ENCODE data around the gene POLG.

Gene POLG

DNA sequence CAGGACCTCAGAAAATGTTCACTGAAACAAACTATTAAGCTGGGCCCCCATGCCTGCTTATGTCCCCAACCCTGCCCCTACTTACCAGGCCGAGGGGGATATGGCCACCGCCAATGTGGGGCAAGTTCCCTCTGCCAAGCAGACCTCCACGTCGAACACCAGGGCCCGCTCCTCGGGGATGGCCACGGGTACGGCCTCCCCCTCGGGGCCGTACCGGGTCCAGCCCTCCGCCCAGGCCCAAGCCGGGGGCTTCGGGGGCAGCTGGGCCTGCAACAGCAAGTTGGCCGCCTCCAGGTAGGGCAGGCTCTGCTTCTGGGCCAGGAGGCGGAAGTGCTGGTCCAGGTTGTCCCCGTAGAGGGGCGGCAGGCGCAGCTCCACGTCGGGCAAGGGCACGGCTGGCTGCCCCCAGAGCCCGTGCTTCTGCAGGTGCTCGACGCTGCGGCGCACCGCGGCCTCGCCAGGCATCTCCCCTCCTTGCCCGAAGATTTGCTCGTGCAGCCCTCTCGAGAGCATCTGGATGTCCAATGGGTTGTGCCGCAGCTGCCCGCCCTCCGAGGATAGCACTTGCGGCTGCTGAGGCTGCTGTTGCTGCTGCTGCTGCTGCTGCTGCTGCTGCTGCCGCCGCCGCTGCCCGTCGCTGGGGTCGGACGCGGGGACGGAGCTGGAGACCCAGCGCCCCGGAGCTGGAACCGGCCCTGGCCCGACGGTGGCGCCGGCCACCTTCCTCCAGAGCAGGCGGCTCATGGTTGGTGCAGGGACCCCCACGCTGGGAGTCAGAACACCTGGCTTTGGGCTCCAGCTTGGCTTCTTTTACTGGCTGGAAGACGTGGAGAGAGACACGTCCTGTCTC is 1.4 kb downstream of the POLG start:
- DNase-seq (ENCODE audit: extremely low spot score), result no peak
- ChIA-PET POLR2A (interaction anchor here (0.6 kb wide), 2 partner anchors 133 to 666 kb away, joined by 4 to 8 read pairs; no protein-coding TSS in a partner anchor), CTCF (interaction anchor here (0.7 to 7.7 kb wide), 9 partner anchors 10 to 127 kb away, joined by 3 to 71 read pairs (median 4); no protein-coding TSS in a partner anchor)
- TF ChIP-seq, protein P1, sequence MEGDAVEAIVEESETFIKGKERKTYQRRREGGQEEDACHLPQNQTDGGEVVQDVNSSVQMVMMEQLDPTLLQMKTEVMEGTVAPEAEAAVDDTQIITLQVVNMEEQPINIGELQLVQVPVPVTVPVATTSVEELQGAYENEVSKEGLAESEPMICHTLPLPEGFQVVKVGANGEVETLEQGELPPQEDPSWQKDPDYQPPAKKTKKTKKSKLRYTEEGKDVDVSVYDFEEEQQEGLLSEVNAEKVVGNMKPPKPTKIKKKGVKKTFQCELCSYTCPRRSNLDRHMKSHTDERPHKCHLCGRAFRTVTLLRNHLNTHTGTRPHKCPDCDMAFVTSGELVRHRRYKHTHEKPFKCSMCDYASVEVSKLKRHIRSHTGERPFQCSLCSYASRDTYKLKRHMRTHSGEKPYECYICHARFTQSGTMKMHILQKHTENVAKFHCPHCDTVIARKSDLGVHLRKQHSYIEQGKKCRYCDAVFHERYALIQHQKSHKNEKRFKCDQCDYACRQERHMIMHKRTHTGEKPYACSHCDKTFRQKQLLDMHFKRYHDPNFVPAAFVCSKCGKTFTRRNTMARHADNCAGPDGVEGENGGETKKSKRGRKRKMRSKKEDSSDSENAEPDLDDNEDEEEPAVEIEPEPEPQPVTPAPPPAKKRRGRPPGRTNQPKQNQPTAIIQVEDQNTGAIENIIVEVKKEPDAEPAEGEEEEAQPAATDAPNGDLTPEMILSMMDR (IDR thresholded peaks at IDR 0.05; ENCODE audit: control extremely low read depth, extremely low read depth, low read depth, missing control alignments), result no peak

DNA sequence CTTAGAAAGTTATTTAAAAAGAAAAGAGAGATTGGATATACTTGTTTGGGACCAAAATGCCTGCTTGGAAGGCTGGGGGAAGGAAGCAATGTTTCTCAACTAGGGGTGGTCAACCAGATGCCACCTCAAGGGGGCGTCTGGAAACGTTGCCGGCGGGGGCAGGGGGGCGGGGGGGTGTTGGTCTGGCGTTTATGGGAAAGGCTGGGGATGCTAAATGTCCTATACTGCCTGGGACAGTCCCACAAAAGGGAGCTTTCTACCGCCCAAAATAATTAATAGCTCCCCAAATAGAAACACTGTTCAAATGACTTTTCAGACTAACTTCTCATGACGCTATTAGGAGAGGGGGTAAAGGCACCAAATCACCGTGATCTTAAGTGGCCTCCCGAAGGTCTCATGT is 2.2 kb downstream of the POLG start:
- ChIA-PET POLR2A (interaction anchor here (0.6 kb wide), 1 partner anchor 132 kb away, joined by 4 read pairs; no protein-coding TSS in a partner anchor), CTCF (interaction anchor here (0.7 to 2.6 kb wide), 7 partner anchors 9 to 126 kb away, joined by 3 to 7 read pairs (median 4); no protein-coding TSS in a partner anchor)
- TF ChIP-seq, protein P1 (IDR thresholded peaks at IDR 0.05; ENCODE audit: control extremely low read depth, extremely low read depth, low read depth, missing control alignments), result no peak
- no peak for DNase-seq (ENCODE audit: extremely low spot score)

DNA sequence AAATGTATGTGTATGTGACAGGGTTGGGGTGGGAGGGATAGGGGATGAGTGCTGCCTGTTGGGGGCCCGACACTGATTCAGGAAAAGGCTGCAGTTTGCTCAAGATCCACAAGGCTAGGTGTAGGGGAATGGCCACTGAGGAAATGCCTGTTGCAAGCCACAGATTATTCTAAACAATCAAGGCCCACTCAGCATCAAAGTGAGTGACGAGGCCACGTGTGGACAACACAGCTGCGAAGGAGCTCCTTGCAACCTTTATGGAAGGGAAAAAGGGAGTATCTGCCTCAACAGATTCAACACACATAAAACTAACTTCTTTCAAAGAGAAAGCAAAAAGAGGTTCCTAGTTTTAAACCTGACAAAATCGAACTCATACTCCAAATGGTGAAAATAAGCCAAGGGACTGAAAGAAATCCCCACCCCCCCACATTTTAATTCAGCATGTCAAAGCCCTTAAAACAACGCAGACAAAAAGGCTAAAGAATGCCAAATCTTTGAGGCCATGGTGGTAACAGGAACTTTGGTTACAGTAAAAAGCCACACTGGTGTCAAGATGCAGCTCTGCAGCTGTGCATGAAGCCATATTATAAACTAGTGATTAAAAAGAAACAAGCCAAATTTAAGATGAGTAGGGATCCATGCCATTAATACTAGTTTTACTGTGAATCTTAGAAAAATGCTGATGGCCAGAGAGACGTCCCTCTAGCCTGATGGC is 3.6 kb downstream of the POLG start:
- no peak for DNase-seq (ENCODE audit: extremely low spot score)
- TF ChIP-seq, protein P1 (IDR thresholded peaks at IDR 0.05; ENCODE audit: control extremely low read depth, extremely low read depth, low read depth, missing control alignments), result no peak
- ChIA-PET CTCF (interaction anchor here (0.8 to 4.2 kb wide), 4 partner anchors 27 to 271 kb away, joined by 4 to 22 read pairs (median 6); no protein-coding TSS in a partner anchor), POLR2A (interaction anchor here (0.7 kb wide), 1 partner anchor 668 kb away, joined by 3 read pairs; no protein-coding TSS in a partner anchor)

DNA sequence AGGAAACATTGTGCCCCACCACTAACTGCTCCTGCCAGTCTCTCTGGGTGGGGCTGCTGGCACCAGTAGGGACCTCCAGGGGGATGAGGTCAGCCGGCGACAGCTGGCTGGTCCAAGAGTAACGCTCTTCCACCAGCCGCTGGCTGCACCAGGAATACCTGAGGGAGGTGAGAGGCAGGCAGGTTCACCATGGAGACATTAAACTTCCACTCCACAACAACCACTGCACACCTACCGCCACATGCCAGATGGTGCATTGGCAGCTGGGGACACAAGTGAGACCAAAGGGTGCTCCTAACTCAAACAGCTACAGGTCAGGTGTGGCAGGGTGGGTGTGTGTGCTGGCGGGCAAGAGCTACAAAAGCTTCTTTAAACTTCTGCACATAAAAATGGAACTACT is 4.5 kb downstream of the POLG start:
- ChIA-PET POLR2A (no interaction called here), CTCF (interaction anchor here (1.1 to 4.2 kb wide), 6 partner anchors 8 to 123 kb away, joined by 3 to 22 read pairs (median 4); no protein-coding TSS in a partner anchor)
- DNase-seq (ENCODE audit: extremely low spot score), result no peak
- TF ChIP-seq, protein P1 (IDR thresholded peaks at IDR 0.05; ENCODE audit: control extremely low read depth, extremely low read depth, low read depth, missing control alignments), result no peak

DNA sequence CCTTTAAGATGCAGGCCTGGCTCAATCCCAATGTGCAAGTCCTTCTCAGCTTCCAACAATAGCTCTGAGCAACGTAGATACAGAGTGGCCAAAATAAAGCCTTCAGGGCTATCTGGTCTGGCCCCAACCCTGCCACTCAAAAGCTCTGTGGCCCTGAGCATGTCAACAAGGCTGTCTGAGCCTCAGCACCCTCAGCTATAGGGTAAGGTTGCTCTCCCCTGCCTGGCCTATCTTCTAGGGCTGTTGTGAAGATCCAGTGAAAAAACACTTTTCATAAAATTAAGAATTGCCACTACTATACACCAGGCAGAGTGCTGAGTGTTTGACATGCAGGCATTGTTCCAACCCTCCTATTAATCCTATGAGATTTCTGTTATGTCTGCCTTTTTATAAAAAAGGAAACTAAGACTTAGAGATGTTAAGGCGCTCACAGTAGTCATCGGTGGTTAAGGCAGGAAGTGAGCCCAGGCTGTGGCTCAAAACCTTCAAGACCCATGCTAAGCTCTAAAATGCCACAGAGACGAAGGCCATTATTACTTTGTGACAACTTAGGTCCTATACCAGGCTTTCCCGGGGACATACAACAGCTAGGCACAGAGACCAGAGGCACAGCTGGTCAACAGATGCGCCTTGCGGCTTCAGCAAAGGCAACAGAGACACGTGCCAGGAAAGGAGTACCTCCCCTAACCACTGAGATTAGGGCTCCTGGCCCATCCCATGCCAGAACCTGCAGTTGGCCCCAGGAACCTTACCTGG is 5.1 kb downstream of the POLG start:
- POLR2A ChIA-PET, result interaction anchor here (0.6 kb wide), 1 partner anchor 40 kb away, joined by 3 read pairs; no protein-coding TSS in a partner anchor
- DNase-seq (ENCODE audit: extremely low spot score), result no peak
- CTCF ChIA-PET, result interaction anchor here (1.1 to 4.2 kb wide), 6 partner anchors 8 to 122 kb away, joined by 3 to 22 read pairs (median 4); no protein-coding TSS in a partner anchor
- TF ChIP-seq, protein P1 (IDR thresholded peaks at IDR 0.05; ENCODE audit: control extremely low read depth, extremely low read depth, low read depth, missing control alignments), result no peak

All from GM10248 (cell line).